Measurements from ENCODE around the gene B4GALT6.
"Not testable (repeated sequence)": the region's sequence is repeated elsewhere in the genome, so short reads cannot be mapped to it uniquely, and the experiment has no call there.

B4GALT6 gene, protein sequence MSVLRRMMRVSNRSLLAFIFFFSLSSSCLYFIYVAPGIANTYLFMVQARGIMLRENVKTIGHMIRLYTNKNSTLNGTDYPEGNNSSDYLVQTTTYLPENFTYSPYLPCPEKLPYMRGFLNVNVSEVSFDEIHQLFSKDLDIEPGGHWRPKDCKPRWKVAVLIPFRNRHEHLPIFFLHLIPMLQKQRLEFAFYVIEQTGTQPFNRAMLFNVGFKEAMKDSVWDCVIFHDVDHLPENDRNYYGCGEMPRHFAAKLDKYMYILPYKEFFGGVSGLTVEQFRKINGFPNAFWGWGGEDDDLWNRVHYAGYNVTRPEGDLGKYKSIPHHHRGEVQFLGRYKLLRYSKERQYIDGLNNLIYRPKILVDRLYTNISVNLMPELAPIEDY

GRCh38 chr18:31684279-31685096 is at the start of gene B4GALT6:
B4GALT6 (minus strand) TSS chr18:31684581; CDS start chr18:31684426, 155 bp downstream.
- Mint-ChIP-seq H3K27ac (peak within 1 kb of the TSS; percentile 71 to 81), H3K27me3 (peaks cover 57% of the 10 kb centered on the region), H3K9me3 (no peaks in the 10 kb centered on the region), H3K4me1 (peaks cover 28% of the 10 kb centered on the region), H3K4me3 (peak within 1 kb of the TSS; percentile 88 to 91)
- peak; percentile 67 for ATAC-seq
- peak; percentile 15 to 26 for DNase-seq

DNA sequence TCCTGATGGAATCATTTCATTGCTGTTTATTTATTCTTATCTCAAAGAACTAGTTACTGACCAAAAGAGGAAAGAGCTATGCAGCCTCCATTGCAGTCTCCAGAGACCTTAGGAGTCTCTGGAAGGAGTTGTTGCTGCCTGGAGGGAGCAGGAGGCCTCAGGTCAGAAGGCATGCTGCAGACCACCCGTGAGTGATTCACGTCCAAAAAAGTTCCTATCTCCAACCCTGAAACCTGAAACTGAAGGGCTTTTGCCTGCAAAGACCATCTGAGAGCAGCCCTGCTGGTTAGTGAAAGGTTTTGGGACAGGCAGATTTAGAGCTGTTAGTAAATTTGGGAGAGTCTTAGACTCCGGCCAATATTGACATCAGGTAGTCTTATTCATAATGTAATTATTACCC is 47.2 kb upstream of the B4GALT6 start:
- Mint-ChIP-seq H3K4me1 (no peaks in the 10 kb centered on the region), H3K4me3 (no peak overlapping the region), H3K27ac (no peak overlapping the region), H3K27me3 (no peaks in the 10 kb centered on the region), H3K9me3 (no peaks in the 10 kb centered on the region)
- ATAC-seq: no peak
- DNase-seq: no peak

- DNase-seq, H3K4me1 Mint-ChIP-seq, ATAC-seq, H3K9me3 Mint-ChIP-seq, H3K4me3 Mint-ChIP-seq: not testable (repeated sequence)
- Mint-ChIP-seq H3K27me3 (peaks cover 16% of the 10 kb centered on the region), H3K27ac (peak overlapping the region in 1 of 2 donors; percentile 39)
These were observed 44.8 kb upstream of the B4GALT6 start for GRCh38 chr18:31729196-31729595.

DNA sequence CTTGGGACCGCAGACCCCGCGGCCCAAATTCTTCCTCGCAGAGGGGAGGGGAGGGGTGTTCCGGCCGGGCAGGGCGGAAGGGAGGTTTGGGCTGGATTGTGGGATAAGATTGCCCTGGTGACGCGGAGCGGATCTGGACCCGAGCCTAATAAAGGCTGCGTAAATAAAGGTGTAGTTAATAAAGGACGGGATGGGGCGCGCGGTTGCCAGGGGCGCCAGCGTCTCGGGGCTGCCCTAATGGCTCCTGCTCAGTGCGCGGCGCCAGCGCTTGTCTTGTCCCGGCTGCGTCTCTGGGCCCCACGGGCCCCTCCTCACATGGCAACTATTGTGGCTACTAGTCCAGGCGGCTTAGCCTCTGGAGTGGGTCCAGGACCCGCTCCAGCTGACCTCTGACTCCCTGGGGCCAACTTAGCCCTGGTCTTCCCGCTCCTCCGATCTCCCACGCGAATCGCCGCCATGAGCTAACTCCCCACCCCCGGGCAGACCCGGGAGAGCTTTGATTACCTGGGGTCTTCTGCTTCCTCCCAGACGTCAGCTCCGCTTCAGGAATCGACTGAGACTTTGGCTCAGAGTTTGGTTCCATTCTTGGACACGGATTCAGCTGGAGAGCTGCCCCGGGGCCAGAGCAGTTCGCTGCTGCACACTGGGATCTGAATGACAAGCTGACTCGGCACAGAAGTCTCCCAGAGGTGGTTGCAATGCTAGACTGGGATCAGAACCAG is 39.8 kb upstream of the B4GALT6 start:
- H3K27ac Mint-ChIP-seq: peak overlapping the region in 1 of 2 donors; percentile 90
- peak; percentile 54 for ATAC-seq
- H3K9me3 Mint-ChIP-seq: peaks cover 6 to 7% of the 10 kb centered on the region in 2 donors
- peak overlapping the region; percentile 76 to 85 for H3K4me3 Mint-ChIP-seq
- H3K4me1 Mint-ChIP-seq: peaks cover 7% of the 10 kb centered on the region
- H3K27me3 Mint-ChIP-seq: peaks cover 26% of the 10 kb centered on the region
- no peak for DNase-seq

DNA sequence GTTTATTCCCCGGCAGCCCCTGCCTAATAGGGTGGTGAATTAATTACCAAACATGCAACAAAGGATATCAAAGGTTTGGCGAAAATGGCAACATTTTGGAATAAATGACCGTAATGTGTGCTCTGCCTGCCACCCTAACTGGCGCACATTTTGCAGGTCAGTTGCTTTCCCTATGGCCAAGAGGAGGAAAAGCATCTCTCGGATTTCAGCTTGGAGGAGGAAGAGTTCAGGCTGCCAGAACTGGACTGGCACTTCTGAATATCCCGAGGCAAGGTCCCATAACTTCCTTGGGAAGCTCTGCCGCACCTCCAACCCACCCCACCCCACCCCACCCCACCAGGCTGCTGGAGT is 39.2 kb upstream of the B4GALT6 start:
- Mint-ChIP-seq H3K9me3 (peaks cover 8 to 12% of the 10 kb centered on the region in 2 donors), H3K4me3 (peak overlapping the region; percentile 37 to 85), H3K27ac (no peak overlapping the region), H3K27me3 (peaks cover 26% of the 10 kb centered on the region), H3K4me1 (peaks cover 7% of the 10 kb centered on the region)
- DNase-seq: no peak
- no peak for ATAC-seq

DNA sequence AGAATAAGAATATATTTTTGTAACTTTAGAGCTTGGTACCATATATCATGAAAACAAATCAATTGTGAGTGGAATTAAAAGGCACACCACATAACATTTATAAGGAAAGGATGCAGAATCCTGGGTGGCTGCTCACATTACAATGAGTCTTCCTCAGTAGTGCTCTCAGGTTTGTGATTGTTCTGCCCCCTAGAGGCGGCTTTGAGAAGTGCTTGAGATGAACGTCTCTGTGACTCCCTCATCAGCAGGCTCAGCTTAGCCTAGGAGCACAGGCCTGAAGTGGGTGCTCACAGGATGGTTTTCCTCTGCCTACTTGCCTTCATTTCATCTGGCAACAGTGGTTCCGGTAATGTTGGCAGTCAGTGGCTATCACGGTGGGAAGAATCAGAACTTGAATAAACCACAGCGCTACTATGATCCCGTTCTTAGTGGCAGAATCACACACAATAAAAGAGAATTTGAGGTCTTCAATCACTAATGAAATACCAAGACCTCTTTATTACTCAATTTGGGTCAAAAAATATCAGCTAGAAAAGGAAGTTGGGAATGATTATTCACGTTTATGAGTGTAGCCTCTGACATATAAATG is 38.1 kb upstream of the B4GALT6 start:
- Mint-ChIP-seq H3K27ac (no peak overlapping the region), H3K9me3 (peaks cover 8 to 17% of the 10 kb centered on the region in 2 donors), H3K4me3 (no peak overlapping the region), H3K4me1 (peaks cover 7% of the 10 kb centered on the region), H3K27me3 (peaks cover 26% of the 10 kb centered on the region)
- ATAC-seq (peak; percentile 89), DNase-seq (peak; percentile 70 to 75)

GRCh38 chr18:31721601-31722000 is 37.2 kb upstream of the B4GALT6 start:
- Mint-ChIP-seq H3K9me3 (peaks cover 8 to 17% of the 10 kb centered on the region in 2 donors), H3K4me3 (no peak overlapping the region)
- no peak for DNase-seq

DNA sequence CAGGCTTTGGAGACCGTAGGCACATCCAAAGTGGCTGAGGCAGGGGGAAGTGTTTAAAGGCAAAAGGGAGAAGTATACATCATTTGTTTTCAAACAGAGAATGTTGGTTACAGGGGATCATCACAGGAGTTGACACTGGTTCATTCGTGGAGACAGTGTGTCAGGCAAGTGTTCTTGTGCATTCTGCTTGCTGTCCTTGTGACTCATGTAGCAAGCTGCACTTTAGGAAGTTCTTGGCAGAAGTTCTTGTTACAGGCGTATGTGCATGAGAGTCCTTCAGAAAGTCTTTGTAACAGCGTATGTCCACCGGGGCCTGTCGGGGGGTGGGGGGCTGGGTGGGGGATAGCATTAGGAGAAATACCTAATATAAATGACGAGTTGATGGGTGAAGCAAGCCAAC is 36.5 kb upstream of the B4GALT6 start:
- ATAC-seq (no peak), DNase-seq (no peak)
- Mint-ChIP-seq H3K27me3 (peaks cover 26% of the 10 kb centered on the region), H3K9me3 (peaks cover 8 to 17% of the 10 kb centered on the region in 2 donors), H3K4me3 (no peak overlapping the region), H3K4me1 (peaks cover 7% of the 10 kb centered on the region), H3K27ac (no peak overlapping the region)

More at GRCh38 chr18:31721601-31722000, 37.2 kb upstream of the B4GALT6 start:
- ATAC-seq: no peak
- Mint-ChIP-seq H3K27me3 (peaks cover 26% of the 10 kb centered on the region), H3K4me1 (peaks cover 7% of the 10 kb centered on the region), H3K27ac (no peak overlapping the region)

- H3K4me3 Mint-ChIP-seq: no peak overlapping the region
- ATAC-seq (no peak), DNase-seq (no peak)
- peaks cover 13% of the 10 kb centered on the region for H3K27me3 Mint-ChIP-seq
- no peak overlapping the region for H3K27ac Mint-ChIP-seq
- peaks cover 6% of the 10 kb centered on the region for H3K4me1 Mint-ChIP-seq
- peaks cover 8 to 17% of the 10 kb centered on the region in 2 donors for H3K9me3 Mint-ChIP-seq
These were observed 35.1 kb upstream of the B4GALT6 start for GRCh38 chr18:31719363-31720006.

- Mint-ChIP-seq H3K4me1 (no peaks in the 10 kb centered on the region), H3K4me3 (no peak overlapping the region), H3K27me3 (peaks cover 2% of the 10 kb centered on the region), H3K9me3 (peaks cover 8 to 17% of the 10 kb centered on the region in 2 donors), H3K27ac (no peak overlapping the region)
- no peak for ATAC-seq
- DNase-seq: no peak
These were observed 34.0 kb upstream of the B4GALT6 start for GRCh38 chr18:31718386-31718785.

DNA sequence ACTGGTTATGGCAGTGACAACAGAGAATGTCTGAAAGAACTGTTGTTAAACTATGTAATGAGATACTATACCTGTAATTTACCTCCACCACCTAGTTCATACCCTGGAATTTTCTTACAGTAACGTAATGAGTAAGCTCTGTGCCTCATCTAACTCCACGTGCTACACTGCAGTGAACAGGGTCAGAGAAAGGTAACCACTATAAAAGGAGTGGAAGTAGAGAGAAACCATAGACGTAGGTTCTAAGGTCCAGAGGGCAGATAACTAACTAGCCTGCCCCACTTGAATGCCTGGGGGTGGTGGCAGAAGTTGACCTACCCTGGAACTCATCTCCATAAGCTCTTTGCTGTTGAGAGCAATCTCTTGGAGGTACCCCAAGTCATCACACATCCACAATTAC is 32.0 kb upstream of the B4GALT6 start:
- Mint-ChIP-seq H3K4me1 (no peaks in the 10 kb centered on the region), H3K4me3 (no peak overlapping the region), H3K27ac (no peak overlapping the region), H3K9me3 (peaks cover 8 to 17% of the 10 kb centered on the region in 2 donors), H3K27me3 (no peaks in the 10 kb centered on the region)
- ATAC-seq (no peak), DNase-seq (no peak)

GRCh38 chr18:31711365-31712172 is 27.2 kb upstream of the B4GALT6 start:
- no peaks in the 10 kb centered on the region for H3K27me3 Mint-ChIP-seq
- no peak overlapping the region for H3K4me3 Mint-ChIP-seq
- no peaks in the 10 kb centered on the region for H3K4me1 Mint-ChIP-seq
- no peak for ATAC-seq
- no peak for DNase-seq
- H3K27ac Mint-ChIP-seq: peak overlapping the region in 1 of 2 donors; percentile 77
- H3K9me3 Mint-ChIP-seq: no peaks in the 10 kb centered on the region

DNA sequence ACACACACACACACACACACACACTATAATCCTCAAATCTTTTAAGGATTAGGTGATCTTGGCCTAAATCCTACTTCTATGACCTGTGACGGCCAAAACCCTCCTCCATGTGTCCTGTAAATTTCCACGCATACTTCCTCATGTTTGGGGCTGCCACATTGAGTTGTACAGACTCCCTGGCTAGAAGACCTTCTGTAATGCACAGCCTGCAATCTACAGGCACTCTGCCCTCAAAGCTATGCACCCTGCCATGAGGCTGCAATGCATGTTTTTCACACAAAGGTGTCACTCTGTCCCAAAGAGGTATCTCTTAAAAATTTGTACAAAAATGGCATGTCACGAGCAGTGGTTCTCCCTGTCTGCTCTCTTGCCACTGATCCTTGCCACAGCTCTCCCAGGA is 26.4 kb upstream of the B4GALT6 start:
- Mint-ChIP-seq H3K4me1 (no peaks in the 10 kb centered on the region), H3K4me3 (no peak overlapping the region), H3K27me3 (no peaks in the 10 kb centered on the region), H3K9me3 (no peaks in the 10 kb centered on the region), H3K27ac (no peak overlapping the region)
- ATAC-seq: peak; percentile 45
- no peak for DNase-seq

DNA sequence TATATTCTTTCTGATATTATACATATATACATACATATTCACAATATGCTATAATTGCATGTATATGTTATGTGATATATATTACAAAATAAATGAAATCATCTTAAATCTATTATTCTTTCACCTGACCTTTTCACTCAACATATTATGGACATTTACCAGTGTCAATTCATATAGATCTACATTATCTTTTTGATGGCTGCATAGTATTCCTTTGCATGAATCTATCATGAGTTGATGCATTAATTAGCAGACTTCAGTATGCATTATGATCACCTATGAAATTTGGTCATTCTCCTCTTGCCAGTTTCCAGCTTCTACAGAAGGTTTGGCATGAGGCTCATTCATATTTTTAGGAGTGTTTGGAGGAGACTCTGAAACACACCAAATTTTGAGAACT is 23.4 kb upstream of the B4GALT6 start:
- no peaks in the 10 kb centered on the region for H3K27me3 Mint-ChIP-seq
- DNase-seq (no peak), ATAC-seq (no peak)
- no peak overlapping the region for H3K27ac Mint-ChIP-seq
- no peaks in the 10 kb centered on the region for H3K9me3 Mint-ChIP-seq
- no peak overlapping the region for H3K4me3 Mint-ChIP-seq
- H3K4me1 Mint-ChIP-seq: peaks cover under 1% of the 10 kb centered on the region

Measured in stimulated activated naive CD8-positive, alpha-beta T cell treated with anti-CD3 and anti-CD28 coated beads, Interleukin-15, amount 100 ng/mL, for 72 hours (primary cell).